SK-N-MC (cell line): ENCODE measurements around the gene RFLNA.

Source experiments
- EZH2 ChIP-seq: fragments of 200-600 bp; sonication (generic); IDR thresholded peaks from one replicate; pipeline ENCODE4 v1.6.1; 2017; ENCODE audit warnings: antibody characterized with exemption
- FOXP2 ChIP-seq: optimal IDR thresholded peaks from 2 replicates; pipeline ENCODE3; 2011; ENCODE audit warnings: mild to moderate bottlenecking, moderate library complexity; ENCODE audit not compliant: insufficient read depth; ENCODE audit errors: extremely low read length, control extremely low read depth
- POLR2AphosphoS5 ChIP-seq: IDR thresholded peaks from 2 replicates; pipeline ENCODE4 v1.6.1; 2012; ENCODE audit warnings: mild to moderate bottlenecking, low read depth, low read length, borderline replicate concordance

DNA sequence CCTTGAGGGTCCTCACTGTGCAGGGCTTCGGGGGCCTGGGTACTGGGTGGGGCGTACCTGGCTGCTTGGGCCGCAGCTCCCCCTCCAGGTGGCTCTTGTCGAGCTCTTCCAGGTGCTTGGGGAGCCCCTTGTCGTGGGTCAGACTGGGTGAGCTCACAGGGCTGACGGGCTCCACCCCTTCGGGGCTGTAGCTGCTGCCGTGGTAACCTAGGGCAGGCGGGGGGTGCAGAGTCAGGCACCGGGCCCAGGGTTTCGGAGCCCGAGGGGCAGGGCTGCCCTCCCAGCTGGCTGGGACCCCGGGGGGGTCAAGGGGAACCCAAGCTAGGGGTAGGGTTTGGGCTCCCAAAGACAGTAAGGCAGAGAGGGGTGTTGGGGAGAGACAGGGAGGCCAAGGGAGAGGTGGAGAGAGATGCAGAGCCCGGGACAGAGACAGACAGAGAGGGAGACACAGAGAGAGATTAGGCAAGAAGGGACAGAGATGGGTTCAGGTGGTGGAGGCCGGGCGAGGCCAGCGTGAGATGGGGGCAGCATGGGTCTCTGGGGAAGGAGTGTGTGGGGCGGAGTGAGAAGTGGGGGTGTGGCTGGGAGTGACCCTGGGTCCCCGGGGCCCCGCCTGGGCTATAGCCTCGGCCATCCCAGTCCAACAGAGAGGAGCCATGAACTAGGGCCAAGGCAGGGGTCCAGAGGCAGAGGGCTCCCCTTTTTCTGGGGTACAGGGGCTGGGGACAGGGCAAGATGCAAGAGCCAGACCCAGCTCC, 40.7 kb downstream of the RFLNA start:
- TF ChIP-seq EZH2 (no peak), POLR2AphosphoS5 (no peak), FOXP2 (no peak)
